Progenitor cell of endocrine pancreas (in vitro differentiated cells): ENCODE data around the gene RNF10. TPM values are rescaled to one million over a fixed set of nuclear protein-coding genes. Genes with fewer than 3 reads are reported as not detected.
"Not testable (repeated sequence)": the region's sequence is repeated elsewhere in the genome, so short reads cannot be mapped to it uniquely, and the experiment has no call there.

Source experiments
- DNase-seq: peaks from one replicate; pipeline ENCODE4 v3.0.0; 2021; ENCODE audit warnings: low spot score; ENCODE audit not compliant: unreplicated experiment
- H3K27ac Mint-ChIP-seq: 2 replicates; pipeline ENCODE4 v1.8.0; 2021; ENCODE audit warnings: mild to moderate bottlenecking, moderate library complexity, mixed read lengths
- H3K27me3 Mint-ChIP-seq: 2 replicates; pipeline ENCODE4 v1.8.0; 2021; ENCODE audit warnings: mixed read lengths
- H3K36me3 Mint-ChIP-seq: 2 replicates; pipeline ENCODE4 v1.8.0; 2022; ENCODE audit warnings: mixed read lengths; ENCODE audit not compliant: insufficient read depth
- H3K4me1 Mint-ChIP-seq: 2 replicates; pipeline ENCODE4 v1.8.0; 2021; ENCODE audit warnings: low read depth, mixed read lengths
- H3K4me3 Mint-ChIP-seq: 2 replicates; pipeline ENCODE4 v1.8.0; 2021; ENCODE audit warnings: low read depth, mild to moderate bottlenecking, moderate library complexity, mixed read lengths
- H3K9me3 Mint-ChIP-seq: 2 replicates; pipeline ENCODE4 v1.8.0; 2021; ENCODE audit warnings: low read depth, mixed read lengths
- total RNA-seq: library from RNA; stranded (reverse); gene quantifications from 2 replicates; pipeline ENCODE4 v1.2.1, GENCODE V29; 2021
- TF ChIP-seq, protein P1 (sequence below): fragments of 200-600 bp; sonication (generic); IDR thresholded peaks from one replicate; pipeline ENCODE4 v1.5.0; 2021; ENCODE audit warnings: antibody characterized with exemption, mild to moderate bottlenecking; ENCODE audit not compliant: unreplicated experiment

The RNF10 gene
- total RNA-seq, 1 donor from 2014 or later, result 167 TPM

DNA sequence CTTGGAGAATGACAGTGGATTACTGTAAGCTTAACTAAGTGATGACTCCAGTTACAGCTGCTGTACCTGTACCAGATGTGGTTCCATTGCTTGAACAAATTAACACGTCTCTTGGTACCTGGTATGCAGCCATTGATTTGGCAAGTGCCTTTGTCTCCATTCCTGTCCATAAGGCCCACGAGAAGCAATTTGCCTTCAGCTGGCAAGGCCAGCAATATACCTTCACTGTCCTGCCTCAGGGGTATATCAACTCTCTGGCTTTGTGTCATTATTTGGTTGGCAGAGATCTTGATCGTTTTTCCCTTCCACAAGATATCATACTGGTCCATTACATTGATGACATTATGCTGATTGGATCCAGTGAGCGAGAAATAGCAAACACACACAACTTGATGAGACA is 76.4 kb downstream of the RNF10 start:
- TF ChIP-seq, protein P1, sequence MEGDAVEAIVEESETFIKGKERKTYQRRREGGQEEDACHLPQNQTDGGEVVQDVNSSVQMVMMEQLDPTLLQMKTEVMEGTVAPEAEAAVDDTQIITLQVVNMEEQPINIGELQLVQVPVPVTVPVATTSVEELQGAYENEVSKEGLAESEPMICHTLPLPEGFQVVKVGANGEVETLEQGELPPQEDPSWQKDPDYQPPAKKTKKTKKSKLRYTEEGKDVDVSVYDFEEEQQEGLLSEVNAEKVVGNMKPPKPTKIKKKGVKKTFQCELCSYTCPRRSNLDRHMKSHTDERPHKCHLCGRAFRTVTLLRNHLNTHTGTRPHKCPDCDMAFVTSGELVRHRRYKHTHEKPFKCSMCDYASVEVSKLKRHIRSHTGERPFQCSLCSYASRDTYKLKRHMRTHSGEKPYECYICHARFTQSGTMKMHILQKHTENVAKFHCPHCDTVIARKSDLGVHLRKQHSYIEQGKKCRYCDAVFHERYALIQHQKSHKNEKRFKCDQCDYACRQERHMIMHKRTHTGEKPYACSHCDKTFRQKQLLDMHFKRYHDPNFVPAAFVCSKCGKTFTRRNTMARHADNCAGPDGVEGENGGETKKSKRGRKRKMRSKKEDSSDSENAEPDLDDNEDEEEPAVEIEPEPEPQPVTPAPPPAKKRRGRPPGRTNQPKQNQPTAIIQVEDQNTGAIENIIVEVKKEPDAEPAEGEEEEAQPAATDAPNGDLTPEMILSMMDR, result no peak
- H3K4me3 Mint-ChIP-seq, result no peak overlapping the region
- H3K9me3 Mint-ChIP-seq, result no peaks in the 10 kb centered on the region
- no peak overlapping the region for H3K27ac Mint-ChIP-seq
- no peak for DNase-seq
- peaks cover 20% of the 10 kb centered on the region for H3K27me3 Mint-ChIP-seq
- no peaks in the 10 kb centered on the region for H3K4me1 Mint-ChIP-seq
- no peaks in the 10 kb centered on the region for H3K36me3 Mint-ChIP-seq

DNA sequence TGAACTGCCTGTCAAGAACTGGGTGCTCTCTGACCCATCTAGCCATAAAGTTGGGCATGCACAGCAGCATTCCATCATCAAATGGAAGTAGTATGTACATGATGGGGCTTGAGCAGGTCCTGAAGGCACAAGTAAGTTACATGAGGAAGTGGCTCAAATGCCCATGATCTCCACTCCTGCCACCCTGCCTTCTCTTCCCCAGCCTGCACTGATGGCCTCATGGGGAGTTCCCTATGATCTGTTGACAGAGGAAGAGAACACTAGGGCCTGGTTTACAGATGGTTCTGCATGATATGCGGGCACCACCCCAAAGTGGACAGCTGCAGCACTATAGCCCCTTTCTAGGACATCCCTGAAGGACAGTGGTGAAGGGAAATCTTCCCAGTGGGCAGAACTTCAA is 77.4 kb downstream of the RNF10 start:
- not testable (repeated sequence) for H3K9me3 Mint-ChIP-seq, H3K4me1 Mint-ChIP-seq, H3K4me3 Mint-ChIP-seq, H3K27ac Mint-ChIP-seq, DNase-seq, H3K36me3 Mint-ChIP-seq
- peaks cover 20% of the 10 kb centered on the region for H3K27me3 Mint-ChIP-seq

DNA sequence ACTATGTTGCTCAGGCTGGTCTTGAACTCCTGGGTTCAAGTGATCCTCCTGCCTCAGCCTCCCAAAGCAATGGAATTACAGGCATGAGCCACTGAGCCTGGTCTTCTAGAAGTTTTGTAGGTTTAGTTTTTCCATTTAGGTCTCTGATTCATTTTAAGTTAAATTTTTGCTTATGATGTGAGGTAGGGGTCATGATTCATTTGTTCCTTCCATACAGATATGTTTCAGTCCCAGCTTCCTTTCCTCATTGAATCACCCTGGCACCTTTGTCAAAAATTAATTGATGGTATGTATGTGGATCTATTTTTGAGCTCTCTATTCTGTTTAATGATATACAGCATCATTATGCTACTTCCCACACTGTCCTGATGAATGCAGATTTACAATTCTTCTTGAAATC is 80.7 kb downstream of the RNF10 start:
- Mint-ChIP-seq H3K36me3 (no peaks in the 10 kb centered on the region), H3K27ac (no peak overlapping the region), H3K4me3 (no peak overlapping the region), H3K27me3 (peaks cover 30% of the 10 kb centered on the region), H3K9me3 (peaks cover 3% of the 10 kb centered on the region), H3K4me1 (no peaks in the 10 kb centered on the region)
- DNase-seq, result no peak
- TF ChIP-seq, protein P1, result no peak

DNA sequence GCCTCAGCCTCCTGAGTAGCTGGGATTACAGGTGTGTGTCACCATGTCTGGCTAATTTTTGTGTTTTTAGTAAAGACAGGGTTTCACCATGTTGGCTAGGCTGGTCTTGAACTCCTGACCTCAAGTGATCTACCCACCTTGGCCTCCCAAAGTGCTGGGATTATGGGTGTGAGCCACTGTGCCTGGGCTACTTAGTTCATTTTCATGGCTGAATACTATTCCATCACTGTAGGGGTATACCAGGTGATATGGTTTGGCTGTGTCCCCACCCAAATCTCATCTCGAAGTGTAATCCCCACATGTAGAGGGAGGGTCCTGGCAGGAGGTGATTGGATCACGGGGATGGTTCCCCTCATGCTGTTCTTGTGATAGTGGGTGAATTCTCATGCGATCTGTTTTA is 83.0 kb downstream of the RNF10 start:
- not testable (repeated sequence) for DNase-seq, H3K4me1 Mint-ChIP-seq, H3K9me3 Mint-ChIP-seq, H3K36me3 Mint-ChIP-seq, H3K27ac Mint-ChIP-seq, H3K4me3 Mint-ChIP-seq
- H3K27me3 Mint-ChIP-seq, result peaks cover 38% of the 10 kb centered on the region

DNA sequence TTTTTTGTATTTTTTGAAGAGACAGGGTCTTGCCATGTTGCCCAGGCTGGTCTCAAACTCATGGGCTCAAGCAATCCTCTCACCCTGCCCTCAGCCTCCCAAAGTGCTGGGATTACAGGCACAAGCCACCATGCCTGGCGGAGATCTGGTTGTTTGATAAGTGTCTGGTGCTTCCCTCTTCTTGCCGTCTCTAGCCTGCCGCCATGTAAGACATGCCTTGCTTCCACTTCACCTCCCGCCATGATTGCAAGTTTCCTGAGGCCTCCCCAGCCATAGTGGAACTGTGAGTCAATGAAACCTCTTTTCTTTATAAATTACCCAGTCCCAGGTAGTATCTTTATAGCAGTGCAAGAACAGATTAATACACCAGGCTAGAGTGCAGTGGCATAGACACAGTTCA is 83.6 kb downstream of the RNF10 start:
- H3K27ac Mint-ChIP-seq, H3K9me3 Mint-ChIP-seq, DNase-seq, H3K36me3 Mint-ChIP-seq, H3K4me3 Mint-ChIP-seq, H3K4me1 Mint-ChIP-seq: not testable (repeated sequence)
- H3K27me3 Mint-ChIP-seq, result peaks cover 38% of the 10 kb centered on the region

DNA sequence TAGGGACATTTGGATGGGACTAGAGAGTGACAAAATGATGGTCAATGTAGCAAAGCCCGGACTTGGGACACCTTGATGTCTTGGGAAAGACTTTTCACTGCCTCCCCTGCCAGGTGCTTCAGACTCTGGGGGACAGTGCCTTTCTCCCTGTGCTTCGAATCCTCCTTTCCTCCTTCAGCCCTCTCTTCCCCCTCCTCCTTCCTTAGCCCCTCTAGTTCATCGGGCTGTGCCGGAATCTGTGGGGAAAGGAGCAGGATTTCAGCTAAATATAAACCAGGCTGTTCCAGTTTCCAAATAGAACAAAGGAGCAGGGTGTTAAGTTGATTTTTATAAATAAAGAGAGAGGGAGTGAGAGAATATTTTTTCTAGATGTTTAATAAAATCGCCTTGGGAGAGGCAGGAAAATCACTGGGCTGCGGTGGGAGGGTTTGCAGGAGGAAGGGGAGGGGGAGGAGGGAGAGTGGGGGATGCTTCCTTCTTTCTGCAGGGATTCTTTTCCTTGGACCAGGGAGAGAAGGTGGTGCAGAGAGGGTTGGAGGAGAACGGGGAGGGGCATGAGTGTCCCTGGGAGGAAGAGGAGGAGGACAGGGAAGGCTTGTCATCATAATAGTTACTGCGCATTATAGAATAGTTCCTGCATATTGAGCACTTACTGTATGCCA is 84.9 kb downstream of the RNF10 start:
- Mint-ChIP-seq H3K4me1 (no peaks in the 10 kb centered on the region), H3K9me3 (peaks cover 3% of the 10 kb centered on the region), H3K36me3 (no peaks in the 10 kb centered on the region), H3K27me3 (peaks cover 42% of the 10 kb centered on the region), H3K27ac (no peak overlapping the region), H3K4me3 (no peak overlapping the region)
- no peak for DNase-seq
- TF ChIP-seq, protein P1, result no peak

DNA sequence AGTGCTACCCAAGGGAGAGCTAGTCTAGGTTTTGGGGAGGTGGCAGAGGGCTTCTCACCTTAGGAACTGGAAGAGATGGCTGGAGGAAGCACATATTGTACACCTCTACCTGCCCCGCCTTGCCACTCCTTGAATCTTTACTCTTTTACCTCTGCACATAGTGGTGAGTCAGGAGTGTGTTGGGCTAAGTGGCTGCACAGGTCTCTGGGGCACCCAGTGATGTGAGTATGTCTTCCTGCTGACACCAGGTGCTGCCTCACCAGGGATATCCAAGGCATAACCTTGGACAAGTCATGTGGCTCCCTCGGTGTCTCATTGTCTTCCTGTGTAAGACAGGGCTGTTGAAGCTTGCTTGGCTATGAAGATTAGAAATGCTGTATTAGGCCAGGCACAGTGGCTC is 86.5 kb downstream of the RNF10 start:
- TF ChIP-seq, protein P1, result no peak
- H3K4me3 Mint-ChIP-seq, result no peak overlapping the region
- no peak overlapping the region for H3K27ac Mint-ChIP-seq
- H3K9me3 Mint-ChIP-seq, result peaks cover 3% of the 10 kb centered on the region
- no peaks in the 10 kb centered on the region for H3K4me1 Mint-ChIP-seq
- DNase-seq, result no peak
- no peaks in the 10 kb centered on the region for H3K36me3 Mint-ChIP-seq
- H3K27me3 Mint-ChIP-seq, result peaks cover 38% of the 10 kb centered on the region
